ENCODE data around the gene KIZ. TPM values are rescaled to one million over a fixed set of nuclear protein-coding genes. Genes with fewer than 3 reads are reported as not detected.

KIZ gene
- total and polyA plus RNA-seq, 2 of the 4 experiments (the other 2 are of a cell fraction) = 9.9 to 14.0 TPM

GRCh38 chr20:21203088-21203656, 77.3 kb downstream of the KIZ start:
- DNase-seq = no peak
- intact Hi-C loops (cut with micrococcal nuclease) = no loop called here
- no peak overlapping the region for H3K9ac ChIP-seq (ENCODE audit: low read depth, low read length)
- BruUV-seq (replicated peaks) = no TSS peak
- no CpG with 5 or more reads among the region's 4 CpGs for WGBS, 2 experiments (ENCODE audit: extremely low coverage in 2 of 2, insufficient read length in 1 of 2)
- no peak overlapping the region for H2AK9ac ChIP-seq (replicated peaks; ENCODE audit: low read depth, low read length, poor library complexity)
- H3K4me1 ChIP-seq (ENCODE audit: control insufficient read depth, insufficient read depth, low read length) = no peaks in the 10 kb centered on the region
- H2AK5ac ChIP-seq (ENCODE audit: low read depth, low read length) = no peak overlapping the region
- no peaks in the 10 kb centered on the region for H3K9me3 ChIP-seq (ENCODE audit: control insufficient read depth, insufficient read depth, low read length)
- no peaks in the 10 kb centered on the region for H4K20me1 ChIP-seq (ENCODE audit: insufficient read depth, low read length)
- H3K18ac ChIP-seq (ENCODE audit: low read depth, low read length) = no peak overlapping the region
- ChIA-PET POLR2A (ENCODE audit: unreplicated experiment) (no interaction called here), CTCF (no interaction called here)
- no peak overlapping the region for H3K4ac ChIP-seq (ENCODE audit: low read depth, low read length)
- H3K4me3 ChIP-seq (ENCODE audit: insufficient read depth, low read depth, low read length) = no peak overlapping the region
- TF ChIP-seq MAFK (IDR thresholded peaks at IDR 0.05; ENCODE audit: low read depth, low read length) (no peak), CHD1 (IDR thresholded peaks at IDR 0.05; ENCODE audit: low read depth, low read length) (no peak), SMC3 (IDR thresholded peaks at IDR 0.05; ENCODE audit: low read depth, low read length) (no peak), MXI1 (IDR thresholded peaks at IDR 0.05; ENCODE audit: borderline replicate concordance, low read depth, low read length) (no peak), POLR2A (IDR thresholded peaks at IDR 0.05; ENCODE audit: low read depth, low read length) (no peak), BHLHE40 (IDR thresholded peaks at IDR 0.05; ENCODE audit: low read depth, low read length) (no peak), CEBPB (IDR thresholded peaks at IDR 0.05; ENCODE audit: low read depth, low read length) (no peak), USF2 (IDR thresholded peaks at IDR 0.05; ENCODE audit: low read depth, low read length) (no peak), FOS (IDR thresholded peaks at IDR 0.05; ENCODE audit: low read depth, low read length) (no peak), RAD21 (IDR thresholded peaks at IDR 0.05; ENCODE audit: low read length) (no peak), ELK1 (IDR thresholded peaks at IDR 0.05; ENCODE audit: borderline replicate concordance, low read depth, low read length) (no peak)
- no peak overlapping the region for H3K4me2 ChIP-seq (ENCODE audit: low read depth, low read length)
- H3K27me3 ChIP-seq (ENCODE audit: control insufficient read depth, insufficient read depth, low read length) = no peaks in the 10 kb centered on the region
- H2BK120ac ChIP-seq (ENCODE audit: low read depth, low read length) = no peak overlapping the region
- H3K56ac ChIP-seq (ENCODE audit: extremely low read depth, insufficient read depth, low read length) = no peak overlapping the region
- no peak overlapping the region for H4K8ac ChIP-seq (ENCODE audit: low read depth in 2 of 2, low read length in 2 of 2)
- no peak overlapping the region for H2BK5ac ChIP-seq (ENCODE audit: low read depth, low read length, poor library complexity, severe bottlenecking)
- H3K14ac ChIP-seq (replicated peaks; ENCODE audit: low read depth, low read length) = no peak overlapping the region
- in situ Hi-C loops (cut with MboI; ENCODE audit: low sequenced_read_pairs) = no loop called here
- no peak overlapping the region for H3K27ac ChIP-seq (ENCODE audit: insufficient read depth, low read length)
- H3K9me1 ChIP-seq (ENCODE audit: insufficient read depth, low read length) = no peaks in the 10 kb centered on the region
- no peak overlapping the region for H4K5ac ChIP-seq (ENCODE audit: low read depth, low read length)
- H2AFZ ChIP-seq (replicated peaks; ENCODE audit: low read length, poor library complexity) = no peak overlapping the region
- H3K23ac ChIP-seq (ENCODE audit: low read depth, low read length) = no peak overlapping the region
- ATAC-seq (ENCODE audit: low read depth) = no peak
- no peak overlapping the region for H2BK20ac ChIP-seq (ENCODE audit: low read depth, low read length)
- H4K91ac ChIP-seq (ENCODE audit: insufficient read depth, low read depth, low read length) = no peak overlapping the region
- dilution Hi-C loops (cut with HindIII; ENCODE audit: low sequenced_read_pairs, unreplicated experiment) = no loop called here
- no peak overlapping the region for H2BK15ac ChIP-seq (ENCODE audit: low read depth, low read length)
- H3K36me3 ChIP-seq (ENCODE audit: control insufficient read depth, insufficient read depth, low read length) = no peaks in the 10 kb centered on the region
- H3K79me1 ChIP-seq (ENCODE audit: low read depth in 1 of 2, low read length in 2 of 2) = no peaks in the 10 kb centered on the region

All from IMR-90 (cell line).